NK-92 treated with Interleukin-12 subunit alpha and Interleukin-12 subunit beta, amount 100 ng/mL, for 24 hours (cell line): ENCODE results near the gene ASPSCR1.

Source experiments
- DNase-seq: peaks from one replicate; lab custom pipeline; 2025; lab: John Stamatoyannopoulos, UW

The ASPSCR1 gene

DNA sequence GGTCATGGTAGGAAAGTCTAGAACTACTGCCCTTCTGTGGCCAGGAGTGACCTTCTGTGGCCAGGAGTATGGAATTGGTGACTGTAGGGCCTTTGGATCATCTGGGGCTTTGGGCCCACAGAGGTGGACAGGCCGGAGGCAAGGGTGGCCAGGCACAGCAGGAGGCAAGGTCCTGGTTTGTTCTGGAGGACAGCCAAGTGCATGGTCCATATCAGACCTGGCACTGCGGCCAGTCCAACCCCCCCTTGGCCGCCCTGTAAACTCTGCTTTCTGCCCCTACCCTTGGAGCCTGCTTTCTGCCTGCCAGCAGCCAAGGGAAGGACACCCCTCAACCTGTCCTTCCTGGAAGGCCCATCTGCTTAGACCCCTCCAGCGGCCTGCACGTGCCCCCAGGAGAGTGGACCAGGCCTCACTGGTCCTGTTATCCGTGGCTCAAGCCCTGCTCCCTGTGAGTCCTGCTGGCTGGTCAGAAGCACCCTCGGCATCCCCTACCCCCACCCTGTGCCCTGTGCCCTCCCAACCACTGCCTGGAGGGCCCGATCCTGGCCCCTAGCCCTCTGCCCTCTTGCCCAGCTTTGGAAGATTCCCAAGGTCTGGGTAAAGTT, 62.4 kb downstream of the ASPSCR1 start:
- no peak for DNase-seq

DNA sequence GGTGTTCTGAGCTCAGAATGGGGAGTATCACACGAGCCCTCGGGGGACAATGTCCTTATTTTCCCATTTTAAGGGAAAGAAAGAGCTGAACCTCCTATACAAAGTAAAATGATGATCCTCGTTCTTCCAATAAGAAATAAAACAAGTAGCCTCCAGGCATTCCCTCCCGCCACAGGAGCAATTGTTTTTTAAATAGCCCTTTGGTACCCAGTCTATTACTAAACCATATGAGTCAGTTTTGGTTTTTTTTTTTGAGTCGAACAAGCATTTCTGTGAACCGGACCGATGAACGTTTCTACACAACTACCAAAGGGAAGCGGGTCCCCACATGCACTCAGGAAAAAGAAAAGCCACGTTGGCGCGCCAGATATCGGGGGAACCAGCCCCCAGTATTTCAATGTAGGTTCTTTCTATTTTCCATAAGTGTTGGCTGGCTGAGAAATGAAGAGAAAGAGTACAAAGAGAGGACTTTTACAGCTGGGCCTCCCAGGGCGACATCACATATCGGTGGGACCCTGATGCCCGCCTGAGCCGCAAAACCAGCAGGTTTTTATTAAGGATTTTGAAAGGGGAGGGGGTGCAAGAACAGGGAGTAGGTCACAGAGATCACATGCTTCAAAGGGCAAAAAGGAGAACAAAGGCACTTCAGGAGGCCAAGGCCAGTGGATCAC, 63.9 kb downstream of the ASPSCR1 start:
- no peak for DNase-seq

- DNase-seq = no peak
Observed at GRCh38 chr17:82042649-82043048, 65.2 kb downstream of the ASPSCR1 start.

DNA sequence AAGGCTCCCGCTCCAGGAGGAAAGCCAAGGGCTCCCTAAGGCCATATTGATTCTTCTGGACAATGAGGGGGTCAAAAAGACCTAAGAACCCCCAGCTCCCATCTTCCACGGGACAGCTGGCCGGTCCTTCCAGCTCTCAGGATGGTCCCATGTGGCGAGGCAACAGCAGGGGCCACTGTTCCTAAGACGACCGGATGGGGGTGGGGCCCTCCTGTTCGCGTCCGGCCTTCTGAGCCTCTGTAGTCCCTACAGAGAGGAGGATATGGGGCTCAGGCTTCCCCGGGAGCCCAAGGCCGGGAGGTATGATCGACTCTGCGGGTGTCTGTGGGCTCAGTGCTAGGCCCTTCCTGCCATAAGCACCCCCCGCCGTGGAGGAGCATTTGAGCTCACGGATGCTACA, 66.1 kb downstream of the ASPSCR1 start:
- no peak for DNase-seq

DNA sequence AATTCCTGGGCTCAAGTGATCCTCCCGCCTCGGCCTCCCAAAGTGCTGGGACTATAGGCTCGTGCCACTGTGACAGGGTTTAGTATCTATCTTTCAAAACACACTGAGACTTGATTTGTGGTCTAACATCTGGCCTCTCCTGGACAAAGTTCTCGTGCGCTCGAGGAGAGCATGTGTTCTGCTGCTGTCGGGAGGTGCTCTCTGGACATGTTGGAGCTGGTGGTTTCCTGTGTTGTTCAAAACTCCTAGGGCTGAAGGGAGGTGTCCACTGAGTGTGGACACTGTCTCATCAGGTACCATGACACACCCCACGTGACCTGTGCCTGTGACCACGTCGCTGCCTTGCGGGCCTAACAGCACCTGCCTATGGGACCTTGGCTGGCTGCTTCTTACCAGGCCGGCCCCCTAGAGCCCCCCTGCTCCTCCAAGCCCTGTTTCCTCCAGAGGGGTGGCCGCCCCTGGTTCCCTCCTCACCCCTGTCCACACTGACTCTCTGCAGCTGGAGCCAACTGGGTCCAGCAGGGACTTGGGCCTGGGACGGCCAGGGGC, 68.6 kb downstream of the ASPSCR1 start:
- no peak for DNase-seq

GRCh38 chr17:82046903-82047302, 69.5 kb downstream of the ASPSCR1 start:
- no peak for DNase-seq

- no peak for DNase-seq
Observed at GRCh38 chr17:82047379-82047778, 70.0 kb downstream of the ASPSCR1 start.

DNA sequence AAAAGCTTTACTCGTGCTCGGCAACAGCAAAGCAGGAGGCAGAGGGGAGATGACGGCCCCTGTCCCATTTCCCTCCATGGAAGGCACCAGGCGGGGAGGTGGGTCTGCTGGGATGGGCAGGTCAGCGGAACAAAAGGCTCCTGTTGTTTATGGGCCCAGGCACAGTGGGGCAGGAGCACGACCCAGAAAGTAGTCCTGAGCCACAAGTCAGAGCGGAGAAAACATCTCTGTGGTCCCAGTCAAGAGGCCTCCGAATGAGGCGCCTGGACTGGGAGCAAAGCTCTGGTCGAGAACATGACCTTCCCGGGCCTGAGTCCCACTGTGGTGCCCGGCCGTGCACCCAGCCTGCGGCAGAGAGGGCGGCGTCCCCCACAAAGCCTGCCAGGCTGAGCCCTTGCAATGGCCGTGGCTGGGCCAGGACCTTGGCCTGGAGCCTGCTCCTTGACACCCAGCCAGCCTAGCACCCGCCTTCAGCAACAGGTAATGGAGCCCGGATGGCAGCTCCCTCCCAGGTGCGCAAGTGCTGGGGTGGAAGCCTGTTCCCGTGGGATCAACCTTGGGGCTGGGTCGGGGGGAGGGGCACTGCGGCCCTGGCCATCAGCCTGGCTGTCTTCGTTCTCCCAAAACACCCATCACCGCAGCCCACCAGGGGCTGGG, 70.6 kb downstream of the ASPSCR1 start:
- no peak for DNase-seq

DNA sequence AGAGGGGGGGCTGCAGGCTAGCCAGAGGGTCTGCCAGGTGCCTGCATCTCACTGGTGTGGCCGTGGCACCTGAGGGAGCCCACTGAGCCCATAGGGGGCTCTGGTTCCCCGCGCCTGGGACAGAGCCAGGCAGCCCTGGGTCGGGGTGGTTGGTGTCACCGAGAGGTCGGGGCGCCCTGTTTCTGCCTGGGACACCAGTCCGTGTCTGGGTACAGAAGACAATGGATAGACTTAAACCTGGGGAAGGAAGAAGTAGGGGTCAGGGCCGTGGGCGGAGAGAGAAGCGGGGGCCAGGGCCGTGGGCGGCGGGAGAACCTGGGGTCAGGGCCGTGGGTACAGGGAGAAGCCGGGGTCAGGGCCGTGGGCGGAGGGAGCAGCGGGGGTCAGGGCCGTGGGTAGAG, 71.1 kb downstream of the ASPSCR1 start:
- DNase-seq = no peak

DNA sequence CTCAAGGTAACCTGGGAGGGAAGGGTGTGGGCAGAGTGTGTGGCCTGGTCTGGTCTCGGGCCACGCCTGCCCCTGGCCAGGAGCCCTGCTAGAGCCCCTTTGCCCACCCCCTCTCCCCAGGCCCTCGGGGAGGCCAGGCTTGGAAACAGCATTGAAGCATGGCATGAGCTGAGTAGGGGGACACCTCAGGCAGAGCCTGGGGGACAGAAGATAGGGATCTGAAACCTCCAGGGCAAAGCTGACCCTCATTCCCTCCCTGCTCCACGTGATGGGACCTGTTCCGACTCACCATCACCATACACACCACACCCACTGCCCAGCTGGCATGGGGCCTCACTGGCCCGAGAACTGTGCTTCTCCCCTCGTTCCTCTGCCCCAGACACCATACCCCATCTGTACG, 71.7 kb downstream of the ASPSCR1 start:
- DNase-seq = no peak

DNA sequence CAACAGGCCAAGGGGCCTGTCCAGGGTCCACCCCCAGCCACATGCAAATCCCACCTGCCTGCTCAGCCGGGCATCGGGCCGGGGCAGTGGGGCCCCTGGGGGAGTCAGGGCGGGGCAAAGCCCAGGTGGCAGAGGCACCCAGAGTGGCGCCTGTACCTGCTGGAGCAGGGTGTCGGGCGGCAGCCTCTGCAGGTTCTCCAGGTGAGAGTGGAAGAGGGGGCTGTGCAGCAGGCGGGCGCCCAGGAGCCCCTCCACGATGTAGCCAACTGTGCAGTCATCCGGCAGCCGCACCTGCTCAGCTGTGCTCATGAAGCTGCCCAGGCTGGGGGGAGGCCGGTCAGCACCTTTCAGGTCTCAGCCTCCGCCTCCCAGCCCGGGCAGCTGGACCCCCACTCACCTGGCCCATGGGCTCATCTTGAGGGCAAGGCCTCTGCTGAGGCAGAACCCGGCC, 72.1 kb downstream of the ASPSCR1 start:
- no peak for DNase-seq

- no peak for DNase-seq
Observed at GRCh38 chr17:82050152-82050760, 72.8 kb downstream of the ASPSCR1 start.

DNA sequence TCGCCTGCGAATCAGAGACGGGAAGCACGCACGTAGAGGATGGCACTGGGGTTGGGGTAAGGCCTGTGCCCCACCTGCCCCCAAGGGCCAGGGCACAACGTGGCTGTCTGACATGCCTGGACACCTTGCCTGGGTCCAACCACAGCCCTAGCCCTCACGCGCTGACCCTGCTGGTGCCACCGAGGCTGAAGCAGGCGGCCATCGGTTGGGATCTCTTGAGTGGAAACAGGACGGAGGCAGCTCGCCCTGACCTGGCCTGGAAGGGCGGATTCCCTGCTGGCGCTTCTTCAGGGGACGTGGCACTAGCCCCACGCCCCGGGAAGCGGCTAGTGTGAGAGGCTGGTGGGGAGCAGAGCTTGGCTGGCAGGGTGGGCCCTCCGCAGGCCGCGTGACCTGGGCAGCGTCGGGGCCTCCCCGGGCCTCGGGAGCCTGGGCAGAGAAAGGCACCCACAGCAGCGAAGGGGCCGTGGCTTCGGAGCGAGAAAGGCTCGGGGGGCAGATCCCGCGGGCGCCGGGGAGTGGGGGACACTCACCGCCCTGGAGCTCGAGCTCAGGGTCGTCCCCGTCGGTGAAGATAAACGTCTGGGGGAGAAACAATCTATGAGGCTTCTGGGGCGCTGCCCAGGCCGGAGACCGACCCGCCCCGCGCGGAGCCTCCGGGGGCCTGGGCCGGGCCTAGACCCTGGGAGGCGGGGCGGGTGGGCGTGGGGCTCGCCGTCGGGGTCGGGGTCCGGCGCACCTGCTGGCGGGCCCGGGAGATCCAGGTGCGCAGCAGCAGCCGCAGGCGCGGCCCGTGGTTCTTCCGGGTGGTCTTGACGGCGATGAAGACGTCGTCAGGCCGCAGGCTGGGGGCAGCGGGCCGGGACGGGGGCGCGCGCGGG, 73.6 kb downstream of the ASPSCR1 start:
- DNase-seq = no peak

DNA sequence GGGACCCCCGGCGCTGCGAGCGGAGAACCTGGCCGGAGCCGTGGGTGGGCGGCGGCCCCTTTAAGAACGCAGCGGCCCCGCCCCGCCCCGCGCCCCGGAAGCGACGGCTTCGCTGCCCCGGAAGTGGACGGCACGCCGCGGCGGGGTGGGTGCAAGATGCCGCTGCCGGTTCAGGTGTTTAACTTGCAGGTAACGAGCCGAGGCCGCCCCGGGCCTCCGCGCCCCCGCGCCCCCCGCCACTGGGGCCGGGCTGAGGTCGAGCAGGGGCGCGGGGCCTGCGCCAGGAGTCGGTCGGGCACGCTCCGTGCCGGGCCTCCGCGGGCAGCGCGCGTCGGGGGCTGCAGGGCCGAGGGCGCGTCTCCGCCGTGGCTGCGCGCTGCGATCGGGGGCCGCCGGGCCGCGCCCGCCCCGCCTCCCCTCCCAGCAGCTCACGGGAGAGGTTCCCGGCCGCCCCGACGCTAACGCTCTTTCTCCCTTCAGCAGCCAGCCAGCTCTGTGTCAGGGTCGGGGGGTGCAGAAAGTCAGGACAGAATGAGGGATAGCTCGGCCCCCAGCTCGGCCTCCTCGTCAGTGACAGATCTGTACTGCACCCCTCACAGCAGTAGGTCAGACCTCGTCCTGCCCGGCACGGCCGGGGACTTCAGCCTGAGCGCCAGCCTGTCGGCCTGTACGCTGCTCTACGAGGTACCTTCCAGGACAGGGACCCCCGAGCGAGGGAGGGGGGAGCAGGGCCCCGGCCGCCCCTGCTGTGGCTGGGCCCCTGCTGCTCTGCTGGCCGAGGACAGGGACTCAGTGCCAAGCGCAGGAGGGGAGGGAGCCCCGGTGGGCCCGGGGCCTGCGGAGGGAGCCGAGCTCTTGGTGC, 74.6 kb downstream of the ASPSCR1 start, which contains the start of the genes GPS1 and RFNG:
TSS of gene GPS1 (plus strand) at position 123 of the 862 bp plus-strand sequence. CDS start at position 157, 34 bp downstream.
TSS of gene RFNG (minus strand) at position 36 of the 862 bp plus-strand sequence. CDS start 45 bp downstream, outside the sequence.
- peak; percentile 48 for DNase-seq

DNA sequence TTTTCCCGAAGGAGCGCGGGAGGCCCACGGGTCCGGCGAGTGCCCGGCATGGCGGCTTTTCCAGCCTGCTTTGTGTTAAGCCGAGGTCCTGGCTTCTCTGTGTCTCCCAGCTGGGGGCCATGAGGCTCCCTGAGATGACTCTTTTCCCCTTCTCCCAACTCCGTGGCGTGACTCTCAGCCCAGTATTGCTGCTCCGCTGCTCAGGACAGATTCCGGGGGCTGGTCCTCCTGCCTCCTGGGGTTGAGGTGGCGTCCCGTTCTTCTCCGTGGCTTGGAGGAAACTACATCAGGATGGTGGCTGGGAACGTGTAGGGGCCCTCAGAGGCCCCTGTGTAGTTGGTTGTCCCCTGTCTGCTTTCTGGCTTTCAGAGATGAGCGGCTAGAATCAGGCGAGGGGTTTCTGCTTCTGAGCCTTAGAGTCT, 75.2 kb downstream of the ASPSCR1 start:
- DNase-seq = no peak

GRCh38 chr17:82053130-82053529, 75.7 kb downstream of the ASPSCR1 start:
- DNase-seq = no peak

- DNase-seq = no peak
Observed at GRCh38 chr17:82053556-82054263, 76.3 kb downstream of the ASPSCR1 start.

- DNase-seq = no peak
Observed at GRCh38 chr17:82054351-82055022, 77.1 kb downstream of the ASPSCR1 start.
